Omental fat pad (tissue), 4 donors: Measurements from ENCODE around the gene SHH. TPM values are rescaled to one million over a fixed set of nuclear protein-coding genes. Genes with fewer than 3 reads are reported as not detected.

ENCODE experiments used
- ATAC-seq: fragments of 150-250 bp; one replicate; pipeline ENCODE4 v1.9.1; 2016; ENCODE audit warnings: mild to moderate bottlenecking, moderate library complexity; ENCODE audit not compliant: low FRiP score
- DNase-seq: peaks from one replicate; pipeline ENCODE4 v3.0.0-alpha.2; 2019; ENCODE audit warnings: low spot score
- CTCF ChIP-seq, 3 donors: fragments of 450-650 bp; IDR thresholded peaks; one replicate each; pipeline ENCODE4 v1.5.1; 2016 to 2017; ENCODE audit warnings: antibody characterized with exemption in 3 of 3, mild to moderate bottlenecking in 3 of 3, moderate library complexity in 2 of 3
- total RNA-seq, 4 donors: library from RNA; depleted of rRNA; stranded (reverse); fragments of >200 nt; gene quantifications; one replicate each; pipeline ENCODE4 v1.1.0, GENCODE V29; 2016

Gene SHH
- total RNA-seq, 4 donors from 2014 or later = not detected

GRCh38 chr7:155799514-155799913 lies 12.7 kb downstream of the SHH start:
- ATAC-seq (no peak), DNase-seq (no peak)
- TF ChIP-seq CTCF (IDR thresholded peaks at IDR 0.05) = no peak

- no peak for TF ChIP-seq CTCF (IDR thresholded peaks at IDR 0.05)
- DNase-seq = no peak
- no peak for ATAC-seq
These were observed 13.4 kb downstream of the SHH start for GRCh38 chr7:155798673-155799439.

- TF ChIP-seq CTCF (IDR thresholded peaks at IDR 0.05) = no peak
- no peak for DNase-seq
- no peak for ATAC-seq
These were observed 14.7 kb downstream of the SHH start for GRCh38 chr7:155797262-155798250.

GRCh38 chr7:155796381-155797261 lies 15.6 kb downstream of the SHH start:
- TF ChIP-seq CTCF (IDR thresholded peaks at IDR 0.05) = peak in 2 of 3 donors; percentile 11 to 45
- ATAC-seq = peak; percentile 57
- DNase-seq = peak; percentile 51

- no peak for TF ChIP-seq CTCF (IDR thresholded peaks at IDR 0.05)
- ATAC-seq (no peak), DNase-seq (no peak)
These were observed 16.3 kb downstream of the SHH start for GRCh38 chr7:155795951-155796350.

- no peak for TF ChIP-seq CTCF (IDR thresholded peaks at IDR 0.05)
- ATAC-seq = no peak
- no peak for DNase-seq
These were observed 16.9 kb downstream of the SHH start for GRCh38 chr7:155795401-155795800.
